CD4-positive, CD25-positive, alpha-beta regulatory T cell (primary cell): ENCODE data around the gene PLTP. TPM values are rescaled to one million over a fixed set of nuclear protein-coding genes. Genes with fewer than 3 reads are reported as not detected.
"Not testable (repeated sequence)": the region's sequence is repeated elsewhere in the genome, so short reads cannot be mapped to it uniquely, and the experiment has no call there.

Experiments
- ATAC-seq, 2 donors: fragments of 150-1000 bp; cut with Tn5 transposase; one replicate each; pipeline ENCODE4 v1.10.0; 2021; ENCODE audit warnings: low read depth in 2 of 2, moderate number of reproducible peaks in 2 of 2, moderate library complexity in 1 of 2
- DNase-seq, 3 donors: peaks; one replicate each; pipeline versions ENCODE4 v3.0.0 to v3.0.0-alpha.2; 2012 to 2022; ENCODE audit warnings: mixed read lengths in 1 of 3
- H3K27ac ChIP-seq: one replicate; pipeline ENCODE4 v1.7.0; 2013; ENCODE audit warnings: mild to moderate bottlenecking, low read length; ENCODE audit not compliant: insufficient read depth, poor library complexity, severe bottlenecking
- H3K27me3 ChIP-seq: one replicate; pipeline ENCODE4 v1.7.0; 2013; ENCODE audit warnings: low read length; ENCODE audit not compliant: control insufficient read depth, insufficient read depth
- H3K36me3 ChIP-seq: one replicate; pipeline ENCODE4 v1.7.0; 2013; ENCODE audit warnings: mild to moderate bottlenecking, low read length, moderate library complexity; ENCODE audit not compliant: control insufficient read depth, insufficient read depth
- H3K4me1 ChIP-seq: 2 replicates; pipeline ENCODE4 v1.7.0; 2013; ENCODE audit warnings: mild to moderate bottlenecking, low read length; ENCODE audit not compliant: insufficient read depth, control insufficient read depth, poor library complexity, severe bottlenecking
- H3K4me3 ChIP-seq: one replicate; pipeline ENCODE4 v1.7.0; 2013; ENCODE audit warnings: low read depth, mild to moderate bottlenecking, low read length, moderate library complexity
- H3K9me3 ChIP-seq, 2 experiments: 1 replicate in 1 of 2; 2 replicates in 1 of 2; pipeline ENCODE4 v1.7.0; 2013; ENCODE audit warnings: low read length in 2 of 2, mild to moderate bottlenecking in 1 of 2, moderate library complexity in 1 of 2; ENCODE audit not compliant: control insufficient read depth in 2 of 2
- H3K27ac Mint-ChIP-seq, 3 donors: one replicate each; pipeline ENCODE4 v1.8.0; 2020 to 2022; ENCODE audit warnings: mild to moderate bottlenecking in 3 of 3, mixed read lengths in 3 of 3, moderate library complexity in 2 of 3
- H3K27me3 Mint-ChIP-seq: one replicate; pipeline ENCODE4 v1.8.0; 2022; ENCODE audit warnings: mild to moderate bottlenecking, mixed read lengths
- H3K36me3 Mint-ChIP-seq: one replicate; pipeline ENCODE4 v1.8.0; 2020; ENCODE audit warnings: mixed read lengths
- H3K4me1 Mint-ChIP-seq, 4 donors: one replicate each; pipeline ENCODE4 v1.8.0; 2020 to 2022; ENCODE audit warnings: mixed read lengths in 4 of 4, mild to moderate bottlenecking in 1 of 4
- H3K4me3 Mint-ChIP-seq, 4 donors: one replicate each; pipeline ENCODE4 v1.8.0; 2020 to 2022; ENCODE audit warnings: mild to moderate bottlenecking in 4 of 4, mixed read lengths in 4 of 4, moderate library complexity in 3 of 4
- H3K9me3 Mint-ChIP-seq, 7 donors: one replicate each; pipeline ENCODE4 v1.8.0; 2020 to 2022; ENCODE audit warnings: mixed read lengths in 7 of 7, mild to moderate bottlenecking in 3 of 7, moderate library complexity in 2 of 7
- polyA plus RNA-seq, 4 donors: library from polyadenylated mRNA; unstranded; fragments of 300-500 nt; fragmentation: Illumina TruSeq; gene quantifications; one replicate each; pipeline ENCODE4 v1.2.3, GENCODE V29; 2021
- total RNA-seq: library from RNA; stranded (reverse); gene quantifications from one replicate; pipeline ENCODE4 v1.2.3, GENCODE V29; 2022

PLTP gene
- total and polyA plus RNA-seq, 5 donors from 2014 or later: 0.67 to 4.6 (median 2.1) TPM; not detected in 1

GRCh38 chr20:45880988-45881788 is 30.8 kb downstream of the PLTP start, which contains the start of gene ZSWIM1:
ZSWIM1 (plus strand) TSS chr20:45881227; CDS start chr20:45882593, 1,366 bp downstream.
- peak within 1 kb of the TSS; percentile 99 for H3K4me3 ChIP-seq
- H3K27ac Mint-ChIP-seq: peak within 1 kb of the TSS; percentile 96 to 98 (median 97)
- H3K9me3 ChIP-seq: no peaks in the 10 kb centered on the region
- peak; percentile 98 to 99 (median 99) for DNase-seq
- H3K36me3 Mint-ChIP-seq: peaks cover 13% of the 10 kb centered on the region
- H3K4me3 Mint-ChIP-seq: peak within 1 kb of the TSS; percentile 87 to 95 (median 90)
- H3K27me3 Mint-ChIP-seq: no peaks in the 10 kb centered on the region
- peaks cover 35% of the 10 kb centered on the region for H3K4me1 ChIP-seq
- H3K36me3 ChIP-seq: peaks cover 29% of the 10 kb centered on the region
- no peaks in the 10 kb centered on the region for H3K27me3 ChIP-seq
- no peaks in the 10 kb centered on the region for H3K9me3 Mint-ChIP-seq
- H3K4me1 Mint-ChIP-seq: peaks cover 22 to 42% (median 27%) of the 10 kb centered on the region in 4 donors
- peak within 1 kb of the TSS; percentile 81 for H3K27ac ChIP-seq
- peak; percentile 97 to 98 for ATAC-seq

GRCh38 chr20:45878076-45878761 is 33.7 kb downstream of the PLTP start:
- H3K4me1 Mint-ChIP-seq: peaks cover 17 to 24% (median 22%) of the 10 kb centered on the region in 4 donors
- H3K27me3 Mint-ChIP-seq: no peaks in the 10 kb centered on the region
- H3K27ac Mint-ChIP-seq: no peak overlapping the region
- Histone ChIP-seq H3K27ac (no peak overlapping the region), H3K9me3 (no peaks in the 10 kb centered on the region), H3K4me1 (peaks cover 13% of the 10 kb centered on the region), H3K27me3 (no peaks in the 10 kb centered on the region), H3K36me3 (peaks cover 21% of the 10 kb centered on the region), H3K4me3 (no peak overlapping the region)
- DNase-seq: no peak
- H3K36me3 Mint-ChIP-seq: peaks cover 8% of the 10 kb centered on the region
- no peak overlapping the region for H3K4me3 Mint-ChIP-seq
- no peaks in the 10 kb centered on the region for H3K9me3 Mint-ChIP-seq
- ATAC-seq: no peak

GRCh38 chr20:45874576-45874975 is 37.4 kb downstream of the PLTP start:
- H3K27me3 Mint-ChIP-seq: no peaks in the 10 kb centered on the region
- no peak overlapping the region for H3K4me3 Mint-ChIP-seq
- Histone ChIP-seq H3K27me3 (no peaks in the 10 kb centered on the region), H3K27ac (no peak overlapping the region), H3K4me1 (no peaks in the 10 kb centered on the region), H3K36me3 (peaks cover 14% of the 10 kb centered on the region), H3K4me3 (no peak overlapping the region), H3K9me3 (no peaks in the 10 kb centered on the region)
- H3K36me3 Mint-ChIP-seq: no peaks in the 10 kb centered on the region
- H3K27ac Mint-ChIP-seq: no peak overlapping the region
- DNase-seq (no peak), ATAC-seq (no peak)
- peaks cover 0 to 9% (median 1%) of the 10 kb centered on the region in 4 donors for H3K4me1 Mint-ChIP-seq
- H3K9me3 Mint-ChIP-seq: no peaks in the 10 kb centered on the region

GRCh38 chr20:45874104-45874481 is 37.9 kb downstream of the PLTP start:
- H3K4me1 ChIP-seq, H3K36me3 Mint-ChIP-seq, DNase-seq, H3K4me3 Mint-ChIP-seq, H3K4me1 Mint-ChIP-seq, ATAC-seq, H3K27ac Mint-ChIP-seq, H3K27ac ChIP-seq, H3K27me3 ChIP-seq, H3K9me3 Mint-ChIP-seq, H3K9me3 ChIP-seq, H3K4me3 ChIP-seq, H3K27me3 Mint-ChIP-seq: not testable (repeated sequence)
- H3K36me3 ChIP-seq: peaks cover 14% of the 10 kb centered on the region

DNA sequence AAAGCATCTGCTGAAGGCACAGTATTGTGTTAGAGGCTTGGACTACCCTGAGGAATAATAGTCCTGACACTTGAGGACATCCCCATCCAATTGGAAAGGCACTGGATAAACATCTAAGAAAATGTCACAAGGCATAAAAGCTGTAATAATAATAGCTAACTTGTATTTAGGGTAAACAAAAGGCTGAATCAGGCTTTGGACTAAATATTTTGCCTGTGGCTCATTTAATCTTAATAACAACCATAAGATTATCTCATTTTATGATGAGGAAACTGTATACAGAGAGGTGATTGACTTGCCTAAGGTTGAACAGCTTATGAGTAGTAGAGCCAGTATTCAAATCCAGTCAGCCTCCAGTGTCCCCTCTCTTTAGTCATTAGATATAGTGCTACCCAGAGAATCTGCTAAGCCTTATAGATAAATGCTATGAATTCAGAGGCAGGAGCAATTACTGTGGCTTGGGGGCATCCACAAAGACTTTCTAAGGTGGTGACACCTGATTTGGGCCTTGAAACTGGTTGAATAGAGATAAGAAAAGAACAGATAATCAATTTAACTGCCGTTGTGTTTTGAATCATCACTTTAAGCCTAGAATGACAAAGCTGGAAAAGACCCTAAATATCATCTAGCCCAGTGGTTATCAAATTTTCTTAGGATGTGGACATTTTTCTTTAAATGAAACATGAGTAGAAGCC is 38.4 kb downstream of the PLTP start:
- ATAC-seq: no peak

GRCh38 chr20:45872626-45873025 is 39.3 kb downstream of the PLTP start:
- H3K4me1 Mint-ChIP-seq: peaks cover 2 to 9% (median 6%) of the 10 kb centered on the region in 4 donors
- no peaks in the 10 kb centered on the region for H3K4me1 ChIP-seq
- peaks cover 5% of the 10 kb centered on the region for H3K36me3 Mint-ChIP-seq
- H3K4me3 Mint-ChIP-seq: no peak overlapping the region
- no peak for DNase-seq
- H3K27me3 Mint-ChIP-seq: no peaks in the 10 kb centered on the region
- no peaks in the 10 kb centered on the region for H3K9me3 ChIP-seq
- H3K36me3 ChIP-seq: peaks cover 8% of the 10 kb centered on the region
- H3K27ac ChIP-seq: no peak overlapping the region
- H3K4me3 ChIP-seq: no peak overlapping the region
- H3K27me3 ChIP-seq: no peaks in the 10 kb centered on the region
- H3K9me3 Mint-ChIP-seq: no peaks in the 10 kb centered on the region
- H3K27ac Mint-ChIP-seq: no peak overlapping the region
- no peak for ATAC-seq

More for the DNA sequence above, 38.4 kb downstream of the PLTP start:
- Histone ChIP-seq H3K36me3 (peaks cover 14% of the 10 kb centered on the region), H3K27ac (no peak overlapping the region), H3K4me3 (no peak overlapping the region), H3K4me1 (no peaks in the 10 kb centered on the region), H3K27me3 (no peaks in the 10 kb centered on the region), H3K9me3 (no peaks in the 10 kb centered on the region)
- Mint-ChIP-seq H3K9me3 (no peaks in the 10 kb centered on the region), H3K36me3 (no peaks in the 10 kb centered on the region), H3K27ac (no peak overlapping the region), H3K27me3 (no peaks in the 10 kb centered on the region), H3K4me3 (no peak overlapping the region), H3K4me1 (peaks cover 0 to 9% (median 1%) of the 10 kb centered on the region in 4 donors)
- DNase-seq: no peak

DNA sequence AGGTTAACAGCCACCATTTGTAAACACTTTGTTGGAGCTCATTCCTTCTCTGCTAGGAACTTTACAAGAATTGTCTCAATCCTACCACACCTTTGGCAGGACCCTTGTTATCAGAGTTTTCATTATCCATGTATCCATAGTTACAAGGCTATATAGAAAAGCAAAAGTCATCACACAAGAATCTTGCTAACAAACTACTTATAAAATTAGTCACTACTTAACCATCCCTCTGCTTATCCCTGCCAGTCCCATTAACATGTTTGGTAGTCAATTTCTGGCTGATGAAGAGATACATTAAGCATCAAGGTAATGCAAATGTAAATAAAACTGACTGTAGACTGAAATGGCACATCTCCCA is 44.2 kb downstream of the PLTP start:
- no peaks in the 10 kb centered on the region for H3K4me1 ChIP-seq
- ATAC-seq (no peak), DNase-seq (no peak)
- H3K4me3 Mint-ChIP-seq: no peak overlapping the region
- H3K4me3 ChIP-seq: no peak overlapping the region
- no peak overlapping the region for H3K27ac ChIP-seq
- no peaks in the 10 kb centered on the region for H3K27me3 ChIP-seq
- no peaks in the 10 kb centered on the region for H3K9me3 Mint-ChIP-seq
- H3K36me3 ChIP-seq: no peaks in the 10 kb centered on the region
- H3K9me3 ChIP-seq: no peaks in the 10 kb centered on the region
- H3K36me3 Mint-ChIP-seq: peaks cover 9% of the 10 kb centered on the region
- peaks cover 2 to 17% (median 6%) of the 10 kb centered on the region in 4 donors for H3K4me1 Mint-ChIP-seq
- no peak overlapping the region for H3K27ac Mint-ChIP-seq
- no peaks in the 10 kb centered on the region for H3K27me3 Mint-ChIP-seq
